Measurements from ENCODE around the gene YARS1.

GRCh38 chr1:32772281-32773017 is 44.7 kb downstream of the YARS1 start:
- no peak for TF ChIP-seq CTCF (IDR thresholded peaks at IDR 0.05)
- no peak for TF ChIP-seq EP300 (IDR thresholded peaks at IDR 0.05; ENCODE audit: low read depth)
- no peak for TF ChIP-seq POLR2A (IDR thresholded peaks at IDR 0.05)

All from transverse colon (tissue), 3 donors.